Measurements from ENCODE around the gene ASPDH. TPM values are rescaled to one million over a fixed set of nuclear protein-coding genes. Genes with fewer than 3 reads are reported as not detected.

ASPDH gene
- total and polyA plus RNA-seq, 2 of the 13 experiments (the other 11 are each of a cell fraction or from before 2014, with no cell fraction given): 2.2 to 3.3 TPM

GRCh38 chr19:50497022-50497405 is 16.7 kb downstream of the ASPDH start:
- H4K20me1 ChIP-seq (ENCODE audit: insufficient read depth, low read length): no peaks in the 10 kb centered on the region
- peaks cover 11% of the 10 kb centered on the region for H3K4me1 ChIP-seq (ENCODE audit: insufficient read depth, low read length)
- intact Hi-C loops (cut with micrococcal nuclease; ENCODE audit: unreplicated experiment): no loop called here
- ATAC-seq (peak; percentile 16; the same call in 1 of the 3 replicates), FAIRE-seq (no peak), DNase-seq (ENCODE audit: low spot score) (no peak)
- no TSS peak for BruUV-seq (replicated peaks)
- peaks cover 4 to 11% of the 10 kb centered on the region in 2 experiments; a peak in 3 of 5 replicates for H3K27me3 ChIP-seq (ENCODE audit: control insufficient read depth in 1 of 2, insufficient read depth in 2 of 2, low read length in 2 of 2)
- TF ChIP-seq PRPF4 (IDR thresholded peaks at IDR 0.05; ENCODE audit: low read depth, low read length, poor library complexity, severe bottlenecking) (no peak), ZNF3 (CRISPR knock-in tag; IDR thresholded peaks at IDR 0.05) (no peak), HCFC1 (IDR thresholded peaks at IDR 0.05; ENCODE audit: low read depth, low read length) (no peak)
- no peaks in the 10 kb centered on the region for H3K9me3 ChIP-seq (ENCODE audit: low read length)
- no peaks in the 10 kb centered on the region for H3K36me3 ChIP-seq (replicated peaks in 1 of 2; ENCODE audit: control insufficient read depth in 1 of 2, insufficient read depth in 2 of 2, low read length in 2 of 2)
- H3K79me2 ChIP-seq (ENCODE audit: insufficient read depth, low read length): no peaks in the 10 kb centered on the region
- no peak overlapping the region for H3K9ac ChIP-seq (ENCODE audit: insufficient read depth, low read depth, low read length)
- no peak overlapping the region for H2AFZ ChIP-seq (ENCODE audit: low read length)
- 10% methylated on average over 8 of the region's 8 CpGs for WGBS (ENCODE audit: low lambda C conversion rate)
- ChIA-PET POLR2A (no interaction called here), CTCF (ENCODE audit: low intra/inter-chr PET ratio, low total read pairs) (no interaction called here)
- in situ Hi-C loops (cut with HindIII; ENCODE audit: extremely low pct_ligation_motif_present, low pct_unique_long_range_greater_than_20kb): no loop called here
- H3K4me2 ChIP-seq (ENCODE audit: low read depth, low read length): peak overlapping the region; percentile 58
- H3K27ac ChIP-seq (ENCODE audit: extremely low read length, insufficient read depth, low read length): no peak overlapping the region
- peak overlapping the region in 1 of 3 experiments; percentile 12; a peak in 1 of 6 replicates for H3K4me3 ChIP-seq (replicated peaks in 1 of 3; ENCODE audit: insufficient read depth in 1 of 3, low read depth in 2 of 3, low read length in 3 of 3)

- no TSS peak for BruUV-seq (replicated peaks)
- ATAC-seq (peak; percentile 92), DNase-seq (ENCODE audit: low spot score) (peak; percentile 67), FAIRE-seq (no peak)
- no peaks in the 10 kb centered on the region for H4K20me1 ChIP-seq (ENCODE audit: insufficient read depth, low read length)
- peaks cover 11% of the 10 kb centered on the region for H3K4me1 ChIP-seq (ENCODE audit: insufficient read depth, low read length)
- no peak overlapping the region for H3K27ac ChIP-seq (ENCODE audit: extremely low read length, insufficient read depth, low read length)
- H3K4me2 ChIP-seq (ENCODE audit: low read depth, low read length): peak overlapping the region; percentile 58
- ChIA-PET POLR2A (no interaction called here), CTCF (ENCODE audit: low intra/inter-chr PET ratio, low total read pairs) (no interaction called here)
- no peaks in the 10 kb centered on the region for H3K36me3 ChIP-seq (replicated peaks in 1 of 2; ENCODE audit: control insufficient read depth in 1 of 2, insufficient read depth in 2 of 2, low read length in 2 of 2)
- peaks cover 4 to 16% of the 10 kb centered on the region in 2 experiments; a peak in 3 of 5 replicates for H3K27me3 ChIP-seq (ENCODE audit: control insufficient read depth in 1 of 2, insufficient read depth in 2 of 2, low read length in 2 of 2)
- no peak overlapping the region for H2AFZ ChIP-seq (ENCODE audit: low read length)
- H3K79me2 ChIP-seq (ENCODE audit: insufficient read depth, low read length): no peaks in the 10 kb centered on the region
- 52% methylated on average over 20 of the region's 30 CpGs for WGBS (ENCODE audit: low lambda C conversion rate)
- in situ Hi-C loops (cut with HindIII; ENCODE audit: extremely low pct_ligation_motif_present, low pct_unique_long_range_greater_than_20kb): no loop called here
- peak overlapping the region in 1 of 3 experiments; percentile 12; a peak in 1 of 6 replicates for H3K4me3 ChIP-seq (replicated peaks in 1 of 3; ENCODE audit: insufficient read depth in 1 of 3, low read depth in 2 of 3, low read length in 3 of 3)
- H3K9ac ChIP-seq (ENCODE audit: insufficient read depth, low read depth, low read length): no peak overlapping the region
- no peaks in the 10 kb centered on the region for H3K9me3 ChIP-seq (ENCODE audit: low read length)
- intact Hi-C loops (cut with micrococcal nuclease; ENCODE audit: unreplicated experiment): no loop called here
- TF ChIP-seq ZFP1 (CRISPR knock-in tag; IDR thresholded peaks at IDR 0.05) (no peak), PLRG1 (conservative IDR thresholded peaks at IDR 0.05) (no peak), ZNF136 (CRISPR knock-in tag; IDR thresholded peaks at IDR 0.05; ENCODE audit: low read depth) (no peak), ZNF746 (CRISPR knock-in tag; IDR thresholded peaks at IDR 0.05) (no peak), CTCF (CRISPR knock-in tag; IDR thresholded peaks at IDR 0.05) (peak; percentile 56), ZSCAN12 (CRISPR knock-in tag; IDR thresholded peaks at IDR 0.05) (no peak), TARDBP (CRISPR knock-in tag; IDR thresholded peaks at IDR 0.05) (0 out of 2 replicates have a peak, but pooled peaks have one; percentile 25), ZNF687 (CRISPR knock-in tag; IDR thresholded peaks at IDR 0.05) (peak; percentile 41), TMF1 (CRISPR knock-in tag; IDR thresholded peaks at IDR 0.05; ENCODE audit: low read depth) (no peak)
Observed at GRCh38 chr19:50496189-50497021, 17.3 kb downstream of the ASPDH start.
